Heart right ventricle (tissue), 16 donors: ENCODE results near the gene TPH1. TPM values are rescaled to one million over a fixed set of nuclear protein-coding genes. Genes with fewer than 3 reads are reported as not detected.

Experiments used
- ATAC-seq, 8 donors: fragments of 200-7000 bp; cut with Tn5 transposase; one replicate each; pipeline ENCODE4 v1.9.1; 2020; ENCODE audit warnings: mild to moderate bottlenecking in 8 of 8, moderate library complexity in 8 of 8, moderate number of reproducible peaks in 1 of 8
- DNase-seq, 2 donors: peaks; one replicate each; pipeline ENCODE4 v3.0.0-alpha.2; 2020
- H3K27ac ChIP-seq, 10 donors: fragments of 200-600 bp; sonication (generic) in 2 of 10; one replicate each; pipeline versions ENCODE4 v1.5.0 to v1.8.0; 2020 to 2022; ENCODE audit warnings: mild to moderate bottlenecking in 3 of 10
- H3K27me3 ChIP-seq, 7 donors: fragments of 200-600 bp; one replicate each; pipeline ENCODE4 v1.8.0; 2021 to 2022; ENCODE audit warnings: mild to moderate bottlenecking in 2 of 7
- H3K36me3 ChIP-seq, 9 donors: fragments of 200-600 bp; sonication (generic) in 1 of 9; one replicate each; pipeline versions ENCODE4 v1.5.0 to v1.8.0; 2020 to 2022; ENCODE audit warnings: mild to moderate bottlenecking in 2 of 9
- H3K4me1 ChIP-seq, 9 donors: fragments of 200-600 bp; sonication (generic) in 1 of 9; one replicate each; pipeline versions ENCODE4 v1.5.0 to v1.8.0; 2020 to 2022; ENCODE audit warnings: mild to moderate bottlenecking in 4 of 9
- H3K4me3 ChIP-seq, 10 donors: fragments of 200-600 bp; sonication (generic) in 2 of 10; one replicate each; pipeline versions ENCODE4 v1.5.0 to v1.8.0; 2020 to 2022; ENCODE audit warnings: mild to moderate bottlenecking in 7 of 10, moderate library complexity in 2 of 10
- H3K9me3 ChIP-seq, 11 donors: fragments of 200-600 bp in 10 of 11; sonication (generic) in 2 of 11; one replicate each; pipeline versions ENCODE4 v1.5.0 to v1.8.0; 2013 to 2022; ENCODE audit warnings: mild to moderate bottlenecking in 2 of 11, control low read depth in 1 of 11, moderate library complexity in 1 of 11
- WGBS, 2 donors: extraction: QIAGEN DNeasy Blood & Tissue Kit; methylation state at CpG; one replicate each; pipeline ENCODE4 v1.1.7; 2013; ENCODE audit warnings: inconsistent platforms in 1 of 2; 5-methylcytosine and 5-hydroxymethylcytosine counted together
- intact Hi-C, 10 donors: fragments of 100-400 bp; cut with DNase I; formaldehyde crosslinking; loops; one replicate each; pipeline versions ENCODE4 v1.11.1 to v1.14.2; 2022
- polyA plus RNA-seq, 2 donors: library from polyadenylated mRNA; stranded (reverse); fragments of 200-250 nt; gene quantifications; one replicate each; pipeline ENCODE4 v1.2.3, GENCODE V29; 2013
- total RNA-seq, 10 donors: library from RNA; stranded (reverse); fragmentation: NEBNext Ultra II Directional in 3 of 10; extraction: Animal tissue kit (Norgen Biotek cat#: 25700) in 3 of 10; gene quantifications; one replicate each; pipeline versions ENCODE4 v1.2.1 to v1.2.4, GENCODE V29; 2021 to 2023
- TF ChIP-seq, protein P1 (sequence below), 9 donors: fragments of 200-600 bp; sonication (generic) in 2 of 9; IDR thresholded peaks; one replicate each; pipeline versions ENCODE4 v1.5.0 to v1.8.0; 2021 to 2022; ENCODE audit warnings: antibody characterized with exemption in 9 of 9, mild to moderate bottlenecking in 5 of 9, moderate library complexity in 1 of 9
- donor health status: Arrhythmogenic right ventricular cardiomyopathy.
- donor health status: ischemic (EF 13 %, LVEDD 7.1; RV severe dilation, severe dysfunction).
- donor health status: healthy with polysubstance abuse.
- donor health status: DM: no; HTN: yes; CAD: no.
- donor health status: DM: no; HTN: no; CAD: no.
- donor health status: ischemic (EF 25% LVEDD 6.9; RV normal size, moderate dysfunction).
- donor health status: ischemic (EF 25% LVEDD 5.7; RV mildly dilated, moderate dysfunction).
- donor health status: healthy.
- donor health status: DM: yes; HTN: yes; CAD: no.
- donor health status: Ischemic cardiomyopathy.
- donor health status: ischemic (EF 35%, LVEDD 5.7; RV mildly dilated, moderate dysfunction).
- donor health status: nonischemic (EF 11% LVEDD 7.7; RV severe dilation, severe dysfunction).
- donor health status: DM: yes; HTN: yes; CAD: no.
- donor health status: PGD.
- donor health status: ischemic (EF 29% LVEDD 5.4; RV normal size, mild dysfunction).
- donor health status: nonischemic (EF 23%, LVEDD 6.1; RV moderate dilation, normal function).

The TPH1 gene
- total and polyA plus RNA-seq, 12 donors: 0.03 to 0.29 (median 0.07) TPM

- Histone ChIP-seq H3K4me1 (peaks cover 0 to 19% (median 11%) of the 10 kb centered on the region in 9 donors), H3K9me3 (peaks cover 0 to 5% (median 0%) of the 10 kb centered on the region in 11 donors), H3K4me3 (peak overlapping the region; percentile 58 to 96 (median 77)), H3K27ac (peak overlapping the region; percentile 3 to 93 (median 79)), H3K27me3 (no peaks in the 10 kb centered on the region), H3K36me3 (peaks cover 0 to 1% (median 0%) of the 10 kb centered on the region in 9 donors)
- intact Hi-C loops: loop anchor here in 4 of 10 donors (2.0 to 10.0 kb wide), 3 partner anchors 92 to 95 kb away; partner anchors contain the start of gene SAAL1 (in 4 of the 4)
- TF ChIP-seq, protein P1, sequence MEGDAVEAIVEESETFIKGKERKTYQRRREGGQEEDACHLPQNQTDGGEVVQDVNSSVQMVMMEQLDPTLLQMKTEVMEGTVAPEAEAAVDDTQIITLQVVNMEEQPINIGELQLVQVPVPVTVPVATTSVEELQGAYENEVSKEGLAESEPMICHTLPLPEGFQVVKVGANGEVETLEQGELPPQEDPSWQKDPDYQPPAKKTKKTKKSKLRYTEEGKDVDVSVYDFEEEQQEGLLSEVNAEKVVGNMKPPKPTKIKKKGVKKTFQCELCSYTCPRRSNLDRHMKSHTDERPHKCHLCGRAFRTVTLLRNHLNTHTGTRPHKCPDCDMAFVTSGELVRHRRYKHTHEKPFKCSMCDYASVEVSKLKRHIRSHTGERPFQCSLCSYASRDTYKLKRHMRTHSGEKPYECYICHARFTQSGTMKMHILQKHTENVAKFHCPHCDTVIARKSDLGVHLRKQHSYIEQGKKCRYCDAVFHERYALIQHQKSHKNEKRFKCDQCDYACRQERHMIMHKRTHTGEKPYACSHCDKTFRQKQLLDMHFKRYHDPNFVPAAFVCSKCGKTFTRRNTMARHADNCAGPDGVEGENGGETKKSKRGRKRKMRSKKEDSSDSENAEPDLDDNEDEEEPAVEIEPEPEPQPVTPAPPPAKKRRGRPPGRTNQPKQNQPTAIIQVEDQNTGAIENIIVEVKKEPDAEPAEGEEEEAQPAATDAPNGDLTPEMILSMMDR (IDR thresholded peaks at IDR 0.05): no peak
- DNase-seq: peak; percentile 9 to 16
- WGBS, 2 donors: 7 to 11% methylated on average over 42 to 46 of the region's 46 CpGs
- peak; percentile 2 to 51 (median 14) for ATAC-seq
These were observed 33.8 kb downstream of the TPH1 start for GRCh38 chr11:18012122-18012905.

DNA sequence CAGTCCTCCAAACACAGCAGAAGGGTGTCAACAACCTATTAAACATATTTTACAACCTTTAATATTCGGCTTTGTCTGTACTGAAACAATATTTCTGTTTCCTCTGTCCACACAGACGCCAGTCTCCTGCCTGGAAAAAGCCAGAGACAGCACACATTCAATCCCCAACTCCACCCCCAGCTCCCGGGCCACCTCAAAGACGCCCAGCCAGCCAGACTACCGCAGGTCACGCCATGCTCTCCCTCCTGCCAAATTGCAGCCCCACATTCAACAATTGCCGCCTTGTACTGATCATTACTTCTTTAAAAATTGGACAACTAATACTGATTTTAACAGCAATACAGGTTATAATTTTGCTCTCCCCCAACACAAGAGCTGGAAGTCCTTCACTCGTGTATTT lies 34.4 kb downstream of the TPH1 start:
- Histone ChIP-seq H3K36me3 (peaks cover 0 to 8% (median 0%) of the 10 kb centered on the region in 9 donors), H3K4me3 (peak overlapping the region in 2 of 10 donors; percentile 68 to 82), H3K27ac (peak overlapping the region in 2 of 10 donors; percentile 82 to 85), H3K9me3 (peaks cover 0 to 5% (median 0%) of the 10 kb centered on the region in 11 donors), H3K27me3 (no peaks in the 10 kb centered on the region), H3K4me1 (peaks cover 0 to 19% (median 11%) of the 10 kb centered on the region in 9 donors)
- intact Hi-C loops: loop anchor here in 4 of 10 donors (2.0 to 10.0 kb wide), 3 partner anchors 93 to 96 kb away; partner anchors contain the start of gene SAAL1 (in 4 of the 4)
- TF ChIP-seq, protein P1 (IDR thresholded peaks at IDR 0.05): no peak
- ATAC-seq: no peak
- DNase-seq: no peak
- WGBS, 2 donors: 88 to 89% methylated on average over 8 of the region's 8 CpGs

DNA sequence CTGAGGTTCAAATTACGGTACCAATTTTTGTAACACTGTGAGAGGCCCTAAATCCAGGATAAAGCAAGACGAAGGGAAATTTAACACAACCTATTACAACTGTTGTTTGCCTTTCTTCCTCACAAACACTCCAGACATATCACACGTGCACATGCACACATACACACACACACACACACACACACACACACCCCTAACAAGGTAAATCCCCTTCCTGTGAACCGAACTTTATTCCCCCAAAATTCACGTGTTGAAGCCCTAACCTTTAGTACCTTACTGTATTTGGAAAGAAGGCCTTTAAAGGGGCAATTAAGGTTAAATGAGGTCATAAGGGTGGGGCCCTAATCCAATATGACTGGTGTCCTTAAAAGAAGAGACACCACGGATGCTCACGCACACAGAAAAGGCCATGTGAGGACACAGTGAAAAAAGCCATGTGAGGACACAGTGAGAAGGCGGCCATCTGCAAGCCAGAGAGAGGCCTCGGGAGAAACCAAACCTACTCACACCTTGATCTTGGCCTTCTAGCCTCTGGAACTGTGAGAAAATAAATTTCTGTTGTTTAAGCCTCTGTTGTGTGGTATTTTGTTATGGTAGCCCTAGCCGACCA lies 35.0 kb downstream of the TPH1 start:
- DNase-seq: no peak
- Histone ChIP-seq H3K27ac (no peak overlapping the region), H3K4me3 (no peak overlapping the region), H3K9me3 (peaks cover 0 to 5% (median 0%) of the 10 kb centered on the region in 11 donors), H3K27me3 (no peaks in the 10 kb centered on the region), H3K4me1 (peaks cover 0 to 19% (median 11%) of the 10 kb centered on the region in 9 donors), H3K36me3 (peaks cover 0 to 12% (median 0%) of the 10 kb centered on the region in 9 donors)
- ATAC-seq: no peak
- intact Hi-C loops: loop anchor here in 3 of 10 donors (5.0 to 10.0 kb wide), 2 partner anchors 94 to 96 kb away; partner anchors contain the start of gene SAAL1 (in 3 of the 3)
- TF ChIP-seq, protein P1 (IDR thresholded peaks at IDR 0.05): no peak
- WGBS, 2 donors: 91 to 93% methylated on average over 10 of the region's 10 CpGs

- no peak for ATAC-seq
- TF ChIP-seq, protein P1 (IDR thresholded peaks at IDR 0.05): no peak
- DNase-seq: no peak
- no peak overlapping the region for H3K27ac ChIP-seq
- H3K9me3 ChIP-seq: peaks cover 0 to 5% (median 0%) of the 10 kb centered on the region in 11 donors
- H3K4me1 ChIP-seq: peaks cover 0 to 19% (median 11%) of the 10 kb centered on the region in 9 donors
- intact Hi-C loops: loop anchor here in 3 of 10 donors (5.0 to 10.0 kb wide), 2 partner anchors 95 to 97 kb away; partner anchors contain the start of gene SAAL1 (in 3 of the 3)
- H3K36me3 ChIP-seq: peaks cover 0 to 21% (median 0%) of the 10 kb centered on the region in 9 donors
- no peak overlapping the region for H3K4me3 ChIP-seq
- no peaks in the 10 kb centered on the region for H3K27me3 ChIP-seq
These were observed 35.9 kb downstream of the TPH1 start for GRCh38 chr11:18010121-18010670.
